ACC112 (cell line): Measurements from ENCODE around the gene TMEM171.

Experiments used
- H2AFZ ChIP-seq: fragments of 200-600 bp; sonication (generic); one replicate; pipeline ENCODE4 v1.6.0; 2017; ENCODE audit warnings: antibody characterized with exemption, low read length; ENCODE audit not compliant: unreplicated experiment
- H3K27ac ChIP-seq: fragments of 200-600 bp; sonication (generic); 2 replicates; pipeline ENCODE4 v1.5.1; 2014; ENCODE audit warnings: low read depth, mild to moderate bottlenecking, antibody characterized with exemption, low read length, moderate library complexity
- H3K27me3 ChIP-seq: fragments of 200-600 bp; sonication (generic); 2 replicates; pipeline ENCODE4 v1.6.1; 2014; ENCODE audit warnings: mild to moderate bottlenecking, antibody characterized with exemption, low read length, moderate library complexity, mixed read lengths; ENCODE audit not compliant: insufficient read depth
- H3K36me3 ChIP-seq: fragments of 200-600 bp; sonication (generic); 2 replicates; pipeline ENCODE4 v1.6.1; 2016; ENCODE audit warnings: mild to moderate bottlenecking, antibody characterized with exemption, low read length, moderate library complexity, mixed read lengths; ENCODE audit not compliant: insufficient read depth
- H3K4me1 ChIP-seq: fragments of 200-600 bp; sonication (generic); one replicate; pipeline ENCODE4 v1.6.1; 2016; ENCODE audit warnings: low read length, mixed read lengths; ENCODE audit not compliant: insufficient read depth, unreplicated experiment, control insufficient read depth
- H3K4me3 ChIP-seq: fragments of 200-600 bp; sonication (generic); 2 replicates; pipeline ENCODE4 v1.5.1; 2014; ENCODE audit warnings: mild to moderate bottlenecking, low read depth, low read length
- H3K79me2 ChIP-seq: fragments of 200-600 bp; sonication (generic); one replicate; pipeline ENCODE4 v1.6.0; 2016; ENCODE audit warnings: low read length; ENCODE audit not compliant: control insufficient read depth, unreplicated experiment, insufficient read depth

The TMEM171 gene

DNA sequence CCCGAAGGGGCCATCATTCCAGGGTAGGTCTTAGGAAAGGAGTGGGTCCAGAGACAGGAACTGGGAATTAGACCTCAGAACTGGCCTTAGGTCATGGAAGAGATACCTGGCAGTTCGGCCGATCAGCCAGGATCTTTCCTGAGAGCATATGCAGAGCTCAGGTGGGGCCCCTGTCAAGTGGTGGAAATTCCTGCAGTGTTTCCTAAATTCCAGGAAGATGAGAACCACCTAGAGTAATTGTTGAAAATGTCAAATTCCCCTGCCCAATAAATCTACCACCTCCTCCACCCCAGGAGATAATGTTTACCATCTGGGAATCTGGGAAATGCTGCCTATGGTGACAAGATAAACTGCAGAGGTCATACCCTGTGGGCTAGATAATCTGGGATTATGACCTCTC, 14.6 kb downstream of the TMEM171 start:
- Histone ChIP-seq H3K79me2 (no peaks in the 10 kb centered on the region), H3K27ac (no peak overlapping the region), H3K4me3 (no peak overlapping the region), H3K27me3 (no peaks in the 10 kb centered on the region), H2AFZ (no peak overlapping the region), H3K4me1 (no peaks in the 10 kb centered on the region), H3K36me3 (no peaks in the 10 kb centered on the region)

GRCh38 chr5:73135429-73136054, 15.2 kb downstream of the TMEM171 start:
- H2AFZ ChIP-seq: no peak overlapping the region

GRCh38 chr5:73136055-73136562, 15.7 kb downstream of the TMEM171 start:
- Histone ChIP-seq H3K4me3 (no peak overlapping the region), H3K27me3 (no peaks in the 10 kb centered on the region), H2AFZ (no peak overlapping the region), H3K36me3 (no peaks in the 10 kb centered on the region), H3K79me2 (no peaks in the 10 kb centered on the region), H3K27ac (no peak overlapping the region), H3K4me1 (no peaks in the 10 kb centered on the region)

More at GRCh38 chr5:73135429-73136054, 15.2 kb downstream of the TMEM171 start:
- no peaks in the 10 kb centered on the region for H3K79me2 ChIP-seq
- H3K4me1 ChIP-seq: no peaks in the 10 kb centered on the region
- no peaks in the 10 kb centered on the region for H3K27me3 ChIP-seq
- H3K27ac ChIP-seq: no peak overlapping the region
- no peak overlapping the region for H3K4me3 ChIP-seq
- H3K36me3 ChIP-seq: no peaks in the 10 kb centered on the region

DNA sequence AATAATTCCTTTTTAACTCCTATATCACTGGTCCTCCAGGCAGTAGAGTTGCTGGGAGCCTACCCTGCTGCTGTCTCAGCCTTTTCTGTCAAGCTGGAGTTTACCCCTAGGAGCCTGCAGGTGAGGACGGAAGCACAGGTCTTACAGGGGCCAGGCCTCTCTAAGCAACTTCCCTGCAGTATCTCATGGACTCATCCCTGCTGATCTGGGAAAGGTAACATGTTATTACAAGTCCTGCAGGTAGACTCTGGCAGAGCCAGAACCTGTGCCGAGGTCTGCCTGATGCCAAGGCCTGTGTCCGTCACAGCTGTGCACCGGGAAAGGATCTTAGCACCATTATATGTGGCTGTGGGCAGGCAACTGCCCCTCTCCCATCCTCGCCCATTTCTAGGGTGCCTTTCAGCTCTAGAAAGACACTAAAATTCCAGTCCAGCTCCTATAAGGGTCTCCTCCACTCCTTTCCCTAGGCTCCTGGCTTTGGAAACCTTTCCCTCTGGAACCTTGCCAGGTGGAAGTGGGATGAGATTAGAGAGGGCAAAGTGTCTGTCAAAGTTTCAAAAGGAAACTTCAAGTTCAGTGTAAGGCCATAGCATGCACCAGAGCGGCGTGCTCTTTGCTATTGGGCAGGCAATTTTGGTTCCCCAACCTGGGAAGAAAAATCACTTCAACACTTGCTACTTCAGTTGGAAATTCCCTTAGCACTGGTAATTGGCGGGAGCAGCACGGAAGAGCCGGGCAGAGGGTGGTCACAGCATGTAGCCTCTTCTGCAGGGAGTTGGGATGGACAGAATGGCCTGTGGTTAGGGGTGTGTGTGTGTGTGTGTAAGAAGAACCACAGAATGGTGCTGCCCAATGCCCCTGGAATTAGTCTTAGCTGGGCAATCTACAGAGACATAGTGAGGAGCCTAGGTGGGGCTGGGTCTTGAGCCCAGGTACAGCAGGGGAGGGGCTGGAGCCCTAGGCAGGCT, 17.5 kb downstream of the TMEM171 start:
- H3K4me1 ChIP-seq: no peaks in the 10 kb centered on the region
- H2AFZ ChIP-seq: no peak overlapping the region
- H3K36me3 ChIP-seq: no peaks in the 10 kb centered on the region
- H3K27ac ChIP-seq: no peak overlapping the region
- H3K79me2 ChIP-seq: no peaks in the 10 kb centered on the region
- H3K27me3 ChIP-seq: no peaks in the 10 kb centered on the region
- no peak overlapping the region for H3K4me3 ChIP-seq

DNA sequence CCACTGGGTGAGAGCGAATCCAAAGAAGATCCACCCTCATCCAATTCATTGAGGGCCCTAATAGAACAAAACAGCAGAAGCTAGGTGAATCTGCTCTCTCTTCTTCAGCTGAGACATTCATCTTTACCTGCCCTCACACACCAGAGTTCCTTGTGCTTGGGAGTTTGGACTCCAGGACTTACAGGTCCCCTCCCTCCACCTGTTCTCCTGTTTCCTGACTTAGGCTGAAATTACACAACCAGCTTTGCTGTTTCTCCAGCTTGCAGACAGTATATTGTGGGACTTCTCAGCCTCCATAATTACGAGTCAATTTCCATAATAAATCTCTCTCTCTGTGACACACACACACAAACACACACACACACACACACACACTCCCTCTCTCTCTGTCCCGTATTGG, 19.1 kb downstream of the TMEM171 start:
- H2AFZ ChIP-seq: no peak overlapping the region
- H3K4me1 ChIP-seq: no peaks in the 10 kb centered on the region
- no peaks in the 10 kb centered on the region for H3K36me3 ChIP-seq
- H3K4me3 ChIP-seq: no peak overlapping the region
- H3K79me2 ChIP-seq: no peaks in the 10 kb centered on the region
- H3K27me3 ChIP-seq: no peaks in the 10 kb centered on the region
- no peak overlapping the region for H3K27ac ChIP-seq

DNA sequence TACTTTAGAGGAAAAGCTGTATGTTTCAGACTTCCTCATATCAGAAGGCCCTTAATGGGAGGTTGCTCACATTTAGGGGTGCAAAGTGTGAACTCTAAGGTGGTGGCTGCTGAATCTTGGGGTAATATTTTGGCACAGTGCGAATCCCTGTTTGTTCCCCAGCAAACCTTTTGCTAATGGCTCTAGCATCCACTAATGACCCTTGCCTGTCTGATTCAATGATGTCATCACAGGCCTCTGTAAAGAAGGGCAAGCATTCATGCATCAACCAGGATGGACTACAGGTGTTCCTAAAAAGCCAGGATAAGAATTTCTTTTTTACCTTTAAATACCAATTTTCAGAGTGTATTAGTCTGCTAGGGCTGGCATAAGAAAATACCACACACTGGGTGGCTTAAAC, 20.4 kb downstream of the TMEM171 start:
- no peaks in the 10 kb centered on the region for H3K27me3 ChIP-seq
- no peaks in the 10 kb centered on the region for H3K4me1 ChIP-seq
- no peaks in the 10 kb centered on the region for H3K36me3 ChIP-seq
- H3K4me3 ChIP-seq: no peak overlapping the region
- no peaks in the 10 kb centered on the region for H3K79me2 ChIP-seq
- H2AFZ ChIP-seq: no peak overlapping the region
- no peak overlapping the region for H3K27ac ChIP-seq

- H3K27me3 ChIP-seq: no peaks in the 10 kb centered on the region
- H2AFZ ChIP-seq: no peak overlapping the region
- no peak overlapping the region for H3K4me3 ChIP-seq
- H3K36me3 ChIP-seq: no peaks in the 10 kb centered on the region
- no peak overlapping the region for H3K27ac ChIP-seq
- H3K4me1 ChIP-seq: no peaks in the 10 kb centered on the region
- no peaks in the 10 kb centered on the region for H3K79me2 ChIP-seq
Observed at GRCh38 chr5:73142035-73142434, 21.7 kb downstream of the TMEM171 start.

GRCh38 chr5:73143716-73144115, 23.3 kb downstream of the TMEM171 start:
- Histone ChIP-seq H3K27ac (no peak overlapping the region), H3K36me3 (no peaks in the 10 kb centered on the region), H3K27me3 (no peaks in the 10 kb centered on the region), H3K79me2 (no peaks in the 10 kb centered on the region), H3K4me3 (no peak overlapping the region), H2AFZ (no peak overlapping the region), H3K4me1 (no peaks in the 10 kb centered on the region)

GRCh38 chr5:73149540-73149939, 29.2 kb downstream of the TMEM171 start:
- Histone ChIP-seq H3K27ac (no peak overlapping the region), H3K4me1 (no peaks in the 10 kb centered on the region), H3K36me3 (no peaks in the 10 kb centered on the region), H3K27me3 (no peaks in the 10 kb centered on the region), H2AFZ (no peak overlapping the region), H3K79me2 (no peaks in the 10 kb centered on the region), H3K4me3 (no peak overlapping the region)

GRCh38 chr5:73150876-73151275, 30.5 kb downstream of the TMEM171 start:
- H3K4me1 ChIP-seq: no peaks in the 10 kb centered on the region
- no peak overlapping the region for H3K4me3 ChIP-seq
- H3K27ac ChIP-seq: no peak overlapping the region
- no peaks in the 10 kb centered on the region for H3K27me3 ChIP-seq
- no peaks in the 10 kb centered on the region for H3K79me2 ChIP-seq
- H3K36me3 ChIP-seq: no peaks in the 10 kb centered on the region
- no peak overlapping the region for H2AFZ ChIP-seq
